Measurements from ENCODE around the gene SIX2.

DNA sequence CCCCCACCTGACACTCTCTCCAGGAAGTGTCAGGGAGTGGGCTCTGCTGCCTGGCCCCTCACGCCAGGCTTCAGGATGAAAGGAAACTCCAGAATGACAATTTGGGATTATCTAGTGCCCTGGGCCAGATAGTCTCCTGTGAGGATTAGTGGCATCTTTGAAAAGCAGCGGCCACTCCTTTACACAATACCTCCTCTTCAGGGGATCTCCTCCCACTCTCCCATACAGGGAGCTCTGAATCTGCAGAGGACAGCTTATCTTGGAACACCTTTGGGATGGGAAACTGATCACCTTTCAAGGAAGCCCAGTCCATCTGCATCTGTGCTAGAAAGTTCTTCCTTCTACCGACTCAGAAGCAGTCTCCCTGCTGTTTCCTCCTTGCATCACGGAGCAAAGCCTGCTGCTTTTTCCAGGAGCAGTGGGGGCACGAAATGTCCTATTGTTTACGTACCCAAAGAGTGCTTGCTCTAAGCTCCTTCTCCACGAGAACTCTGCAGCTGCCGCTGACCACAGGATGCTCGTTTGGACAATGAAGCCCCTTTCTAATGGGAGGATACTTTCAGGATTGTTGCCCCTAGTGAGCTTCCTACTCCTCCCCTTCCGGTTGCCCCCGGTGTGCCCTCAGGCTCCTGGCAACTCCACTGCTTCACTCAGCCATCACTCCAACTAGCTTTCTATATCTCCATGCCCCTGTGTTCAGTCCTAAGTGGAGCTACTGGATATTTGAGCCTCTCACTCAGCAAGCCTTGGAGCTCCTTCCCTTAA, 36.3 kb downstream of the SIX2 start:
- TF ChIP-seq CTCF (IDR thresholded peaks at IDR 0.05 in 8 of 11, conservative IDR thresholded peaks at IDR 0.05 in 3 of 11) (no peak), POLR2A (IDR thresholded peaks at IDR 0.05) (no peak)
